HG03571 (cell line): Measurements from ENCODE around the gene LEPROT.
"Not testable (repeated sequence)": the region's sequence is repeated elsewhere in the genome, so short reads cannot be mapped to it uniquely, and the experiment has no call there.

Source experiments
- ATAC-seq: cut with Tn5 transposase; IDR thresholded peaks from one replicate; pipeline ENCODE4 v1.9.1; 2021; ENCODE audit not compliant: unreplicated experiment

Gene LEPROT

GRCh38 chr1:65435987-65436386, 15.5 kb downstream of the LEPROT start:
- no peak for ATAC-seq

GRCh38 chr1:65437616-65438015, 17.1 kb downstream of the LEPROT start:
- ATAC-seq, result no peak

- ATAC-seq, result no peak
Observed at GRCh38 chr1:65440322-65440900, 19.9 kb downstream of the LEPROT start.

- no peak for ATAC-seq
Observed at GRCh38 chr1:65440915-65441314, 20.4 kb downstream of the LEPROT start.

GRCh38 chr1:65441464-65441863, 21.0 kb downstream of the LEPROT start:
- ATAC-seq, result no peak

GRCh38 chr1:65442442-65442841, 22.0 kb downstream of the LEPROT start:
- ATAC-seq, result no peak

GRCh38 chr1:65443647-65444046, 23.2 kb downstream of the LEPROT start:
- no peak for ATAC-seq

GRCh38 chr1:65444128-65444640, 23.7 kb downstream of the LEPROT start:
- ATAC-seq, result no peak

GRCh38 chr1:65445837-65446236, 25.4 kb downstream of the LEPROT start:
- ATAC-seq, result no peak

GRCh38 chr1:65449214-65449823, 28.9 kb downstream of the LEPROT start:
- no peak for ATAC-seq

- not testable (repeated sequence) for ATAC-seq
Observed at GRCh38 chr1:65455678-65456077, 35.2 kb downstream of the LEPROT start.

GRCh38 chr1:65456481-65456880, 36.0 kb downstream of the LEPROT start:
- no peak for ATAC-seq

- ATAC-seq, result no peak
Observed at GRCh38 chr1:65457868-65458267, 37.4 kb downstream of the LEPROT start.

GRCh38 chr1:65458730-65459396, 38.4 kb downstream of the LEPROT start:
- no peak for ATAC-seq

GRCh38 chr1:65459397-65459768, 38.9 kb downstream of the LEPROT start:
- ATAC-seq, result no peak

- not testable (repeated sequence) for ATAC-seq
Observed at GRCh38 chr1:65465837-65466236, 45.4 kb downstream of the LEPROT start.

- no peak for ATAC-seq
Observed at GRCh38 chr1:65467536-65467935, 47.1 kb downstream of the LEPROT start.

- ATAC-seq, result no peak
Observed at GRCh38 chr1:65469126-65469888, 48.8 kb downstream of the LEPROT start.

- no peak for ATAC-seq
Observed at GRCh38 chr1:65469889-65470340, 49.4 kb downstream of the LEPROT start.

GRCh38 chr1:65470766-65471165, 50.3 kb downstream of the LEPROT start:
- no peak for ATAC-seq

- ATAC-seq, result no peak
Observed at GRCh38 chr1:65471213-65471833, 50.9 kb downstream of the LEPROT start.
